ENCODE data around the gene OPA1. TPM values are rescaled to one million over a fixed set of nuclear protein-coding genes. Genes with fewer than 3 reads are reported as not detected.

OPA1 gene
- total RNA-seq, 1 experiment from 2014 or later, result 159 TPM

DNA sequence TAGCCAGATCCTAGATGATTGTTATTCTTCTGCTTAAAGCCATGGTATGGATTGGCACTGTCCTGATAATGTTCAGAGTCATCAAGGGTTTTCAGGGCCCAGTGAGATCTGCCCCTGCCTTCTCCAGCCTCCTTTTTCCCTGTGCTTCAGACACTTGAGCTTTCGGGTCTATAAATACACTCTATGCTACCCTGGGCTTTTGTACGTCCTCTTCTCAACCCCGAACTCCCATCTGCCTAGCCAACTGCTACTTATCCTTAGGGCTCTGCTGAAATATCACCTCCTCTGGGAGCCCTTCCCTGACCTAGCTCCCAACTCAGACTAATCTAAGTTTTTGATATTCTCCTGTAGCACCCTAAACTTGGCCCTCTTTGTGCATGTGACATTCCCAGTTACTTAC lies 115.3 kb downstream of the OPA1 start:
- DNase-seq (ENCODE audit: low spot score), result no peak

DNA sequence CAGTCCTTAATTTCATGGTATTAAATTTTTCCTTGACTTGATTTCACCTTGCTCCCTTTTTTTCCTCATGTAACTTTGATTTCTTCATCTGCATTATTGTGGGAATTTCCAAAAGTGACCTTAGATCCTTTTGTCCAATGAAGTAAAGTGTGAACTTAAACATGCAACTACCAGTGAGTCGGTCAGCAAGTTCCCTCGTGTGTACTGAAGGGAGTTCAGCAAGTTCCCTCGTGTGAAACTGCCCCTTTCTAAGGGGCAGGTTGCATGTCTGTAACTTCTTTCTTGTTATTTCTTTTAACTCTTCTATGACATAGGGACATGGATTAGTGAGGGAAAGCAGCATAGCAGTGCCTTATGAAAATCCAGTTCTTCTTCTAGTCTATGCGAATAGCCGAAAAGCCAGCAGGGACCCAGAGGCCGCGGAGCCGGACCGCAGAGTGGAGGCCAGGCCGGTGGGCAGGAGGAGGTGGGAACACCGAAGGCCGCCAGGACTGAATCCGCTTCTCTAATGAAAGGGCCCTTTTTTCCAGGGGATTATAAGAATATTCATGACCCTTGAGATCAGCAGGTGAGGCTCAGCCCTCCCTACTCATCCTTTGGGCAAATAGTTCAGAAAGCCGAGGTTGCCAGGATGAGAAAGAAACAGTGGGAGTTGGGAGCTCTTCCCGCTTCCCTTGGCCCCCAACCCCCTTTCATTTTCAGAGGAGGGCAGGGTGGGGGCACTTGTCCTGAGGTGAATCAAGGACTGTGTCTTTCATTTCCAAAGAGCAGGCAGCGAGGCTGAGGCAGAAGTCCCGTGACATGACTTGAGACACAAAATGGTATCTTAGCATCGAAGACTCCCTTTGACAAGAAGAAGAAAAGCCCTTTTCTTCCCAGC lies 117.5 kb downstream of the OPA1 start:
- no peak for DNase-seq (ENCODE audit: low spot score)

DNA sequence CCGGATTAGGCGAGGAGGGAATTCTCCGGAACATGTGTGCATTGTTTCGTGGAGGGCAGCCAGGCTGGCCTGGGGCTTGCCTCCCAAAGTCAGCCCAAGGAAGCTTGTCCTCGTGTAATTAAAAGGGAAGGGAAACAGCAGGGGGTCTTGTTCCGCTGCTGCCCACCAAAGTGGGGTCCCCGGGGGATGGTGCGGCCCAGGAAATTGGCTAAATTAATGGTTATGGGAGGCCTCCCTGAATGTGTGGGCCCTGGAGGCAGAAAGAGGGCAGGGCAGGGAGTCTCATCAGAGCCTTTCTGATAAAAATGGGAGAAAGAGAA lies 118.1 kb downstream of the OPA1 start:
- no peak for DNase-seq (ENCODE audit: low spot score)

DNA sequence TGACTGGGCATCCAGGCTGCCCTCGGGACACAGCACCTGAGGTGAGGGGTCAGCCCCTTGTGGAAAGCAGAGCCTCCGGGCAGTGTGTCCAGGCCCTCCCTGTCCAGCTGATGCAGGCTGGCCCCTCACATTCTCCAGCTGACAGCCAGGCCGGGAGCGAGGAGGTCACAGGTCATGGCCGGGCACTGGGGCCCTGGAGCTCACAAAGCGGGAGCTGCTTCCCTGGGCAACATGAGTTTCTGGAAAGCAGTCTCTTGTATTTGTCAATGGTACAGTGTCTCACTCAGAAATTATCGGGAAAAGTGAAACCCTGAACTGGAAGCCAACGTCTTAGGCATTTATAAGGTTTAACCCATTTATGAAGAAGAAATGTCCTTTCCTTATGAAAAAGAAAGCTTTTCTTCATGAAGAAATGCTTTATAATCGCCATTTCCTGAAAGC lies 118.5 kb downstream of the OPA1 start:
- no peak for DNase-seq (ENCODE audit: low spot score)

DNA sequence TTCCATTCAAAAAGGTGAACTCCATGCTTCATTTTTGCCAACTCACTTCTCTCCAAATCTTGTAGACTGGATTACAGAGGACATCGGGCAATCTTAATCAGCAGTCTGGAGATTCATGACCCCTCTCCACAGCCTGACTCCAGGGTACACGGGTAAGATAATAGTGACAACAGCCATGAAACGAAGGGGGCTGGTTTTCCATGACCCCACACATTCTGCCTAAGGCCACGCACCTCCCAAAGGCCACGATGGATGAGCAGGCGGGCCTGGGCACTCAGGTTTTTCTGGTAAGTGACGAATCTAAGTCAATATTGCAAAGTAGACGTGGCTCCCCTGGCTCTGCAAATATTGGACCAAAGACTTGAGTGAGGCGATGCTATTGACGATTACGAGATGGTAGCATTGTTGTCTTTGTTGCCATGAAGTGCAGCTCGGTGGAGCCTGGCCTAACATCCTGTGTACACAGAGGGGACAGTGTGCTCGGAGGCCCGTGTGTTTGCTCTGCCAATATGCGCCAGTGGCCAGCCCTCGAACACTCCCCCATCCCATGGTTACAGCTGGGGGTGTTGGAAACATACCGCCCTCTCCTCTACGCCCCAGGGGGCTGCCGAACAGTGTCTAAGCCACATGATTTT lies 119.1 kb downstream of the OPA1 start:
- DNase-seq (ENCODE audit: low spot score), result no peak

DNA sequence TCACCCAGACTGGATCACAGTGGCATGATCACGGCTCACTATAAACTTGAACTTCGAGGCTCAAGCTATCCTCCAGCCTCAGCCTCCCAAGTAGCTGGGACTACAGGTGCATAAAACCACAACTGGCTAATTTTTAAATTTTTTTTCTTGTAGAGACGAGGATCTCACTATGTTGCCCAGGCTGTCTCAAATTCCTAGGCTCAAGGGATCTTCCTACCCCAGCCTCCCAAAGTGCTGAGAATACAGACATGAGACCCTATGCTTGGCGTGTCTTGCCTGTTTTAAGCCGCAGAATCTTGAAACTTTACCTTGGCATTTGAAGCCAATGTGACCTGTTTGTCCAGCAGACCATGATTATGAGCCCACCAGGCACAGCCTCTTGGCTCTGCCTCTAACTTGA lies 119.9 kb downstream of the OPA1 start:
- DNase-seq (ENCODE audit: low spot score), result no peak

- DNase-seq (ENCODE audit: low spot score), result no peak
These were observed 121.6 kb downstream of the OPA1 start for GRCh38 chr3:193714523-193715137.

GRCh38 chr3:193716150-193716549 lies 123.1 kb downstream of the OPA1 start:
- DNase-seq (ENCODE audit: low spot score), result no peak

DNA sequence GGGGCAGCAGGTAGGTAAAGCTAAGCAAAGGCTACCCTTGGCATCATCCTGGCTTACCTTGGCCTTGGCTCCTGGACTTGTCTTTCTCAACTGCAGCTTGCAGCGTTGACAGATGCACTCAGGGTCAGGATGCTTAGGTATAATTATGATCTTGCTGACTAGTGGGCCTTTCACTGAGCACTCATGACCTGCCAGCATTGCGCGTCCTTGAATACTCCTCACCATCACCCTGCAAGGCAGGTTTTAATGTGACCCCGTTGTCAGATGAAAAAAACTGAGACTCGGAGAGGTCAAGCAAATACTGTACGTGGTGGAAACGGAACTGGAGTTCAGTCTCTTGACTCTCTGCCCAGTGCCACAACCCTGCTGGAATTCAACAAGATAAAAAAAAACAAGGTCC lies 126.7 kb downstream of the OPA1 start:
- DNase-seq (ENCODE audit: low spot score), result no peak

GRCh38 chr3:193720169-193720568 lies 127.2 kb downstream of the OPA1 start:
- no peak for DNase-seq (ENCODE audit: low spot score)

DNA sequence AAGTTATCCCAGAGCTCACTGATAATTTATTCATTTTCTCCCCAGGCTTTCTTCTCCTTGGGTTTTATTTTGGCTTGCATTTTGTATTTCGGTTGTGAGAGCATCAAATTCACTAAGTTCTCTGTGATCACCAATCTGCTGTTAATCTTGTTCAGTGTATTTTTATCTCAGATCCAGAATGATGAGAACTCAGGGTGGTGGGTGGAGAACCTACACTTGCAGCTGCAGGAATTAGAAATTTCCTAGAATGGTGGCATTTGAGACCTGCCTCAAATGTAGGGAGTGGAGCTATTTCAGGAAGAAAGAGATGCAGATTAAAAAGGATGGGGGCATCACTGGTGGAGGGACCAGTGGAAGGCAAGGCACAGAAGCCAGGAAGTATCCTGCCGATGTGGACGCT lies 129.6 kb downstream of the OPA1 start:
- DNase-seq (ENCODE audit: low spot score), result no peak

DNA sequence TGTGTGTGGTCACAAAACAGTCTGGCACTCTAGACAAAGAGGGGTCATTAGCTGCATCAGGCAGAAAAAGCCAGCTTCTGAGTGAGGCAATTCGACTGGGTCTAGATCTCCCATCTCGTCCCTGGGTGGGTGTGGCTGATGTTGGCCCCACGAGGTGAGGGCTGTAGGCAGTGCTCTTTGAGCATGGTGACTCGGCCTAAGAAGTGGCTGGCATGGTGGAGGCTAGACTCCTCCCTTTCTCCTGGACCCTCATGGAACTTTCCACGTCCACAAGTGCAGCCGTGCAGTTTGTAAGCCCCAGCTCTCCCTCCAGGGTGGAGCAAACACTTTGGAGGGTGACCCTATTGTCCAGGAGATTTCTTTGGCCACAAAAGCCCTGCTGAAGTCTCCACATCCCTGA lies 134.1 kb downstream of the OPA1 start:
- no peak for DNase-seq (ENCODE audit: low spot score)

- no peak for DNase-seq (ENCODE audit: low spot score)
These were observed 135.6 kb downstream of the OPA1 start for GRCh38 chr3:193728429-193729087.

DNA sequence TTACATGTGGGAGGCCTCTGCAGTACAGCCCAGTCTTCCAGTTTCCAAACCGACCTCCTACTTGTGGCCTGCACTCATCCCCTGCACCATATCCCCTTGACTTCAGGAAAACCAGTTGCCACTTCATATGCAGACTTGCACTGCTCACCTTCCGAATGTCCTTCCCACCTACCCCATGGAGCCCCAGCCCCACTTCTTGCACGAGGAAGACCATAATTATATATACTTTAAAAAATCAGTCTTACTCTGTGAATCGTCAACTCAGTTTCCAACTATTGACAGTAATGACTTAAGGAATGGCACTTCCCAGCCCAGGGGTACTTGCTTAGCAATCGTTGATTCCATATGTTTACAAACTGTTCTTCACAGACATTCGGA lies 136.1 kb downstream of the OPA1 start:
- no peak for DNase-seq (ENCODE audit: low spot score)

DNA sequence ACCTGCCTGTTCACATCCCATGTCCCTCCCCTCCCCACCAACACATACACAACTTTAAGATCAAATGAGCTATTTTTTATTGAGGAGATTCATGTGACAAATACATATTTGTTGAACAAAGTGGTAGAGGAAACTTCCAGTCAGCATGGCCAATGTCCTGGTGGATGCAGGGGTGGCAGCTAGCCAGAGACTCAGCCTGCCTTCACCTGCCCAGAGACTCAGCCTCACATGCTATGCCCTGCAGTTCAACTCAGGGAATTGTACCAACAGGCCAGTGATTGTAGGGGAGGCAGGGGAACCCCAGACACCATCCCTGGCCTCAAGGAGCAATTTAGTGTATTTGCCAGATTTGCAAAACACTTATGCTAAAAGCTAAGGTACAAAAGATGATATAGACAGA lies 136.6 kb downstream of the OPA1 start:
- no peak for DNase-seq (ENCODE audit: low spot score)

DNA sequence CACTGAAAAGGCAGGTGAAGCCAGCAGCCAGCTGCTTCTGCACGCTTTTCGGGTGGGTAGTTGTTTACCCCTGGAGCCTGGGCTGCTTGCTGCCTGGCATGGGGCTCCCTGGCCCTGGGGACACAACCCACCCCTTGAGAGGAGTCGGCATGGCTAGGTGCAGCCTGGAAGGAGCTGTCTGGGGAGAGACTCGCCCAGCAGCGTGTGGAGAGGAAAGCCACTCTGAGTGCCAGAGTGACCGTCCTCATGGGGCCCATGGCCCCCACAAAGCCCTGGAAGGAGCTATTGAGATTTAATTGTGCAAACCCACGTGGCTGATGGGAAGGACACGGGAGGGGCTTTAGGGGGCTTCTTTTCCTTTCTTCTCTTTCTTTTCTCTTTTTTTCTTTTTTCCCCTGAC lies 137.5 kb downstream of the OPA1 start:
- no peak for DNase-seq (ENCODE audit: low spot score)

- DNase-seq (ENCODE audit: low spot score), result no peak
These were observed 138.0 kb downstream of the OPA1 start for GRCh38 chr3:193730976-193731375.

GRCh38 chr3:193731656-193732055 lies 138.6 kb downstream of the OPA1 start:
- DNase-seq (ENCODE audit: low spot score), result no peak

DNA sequence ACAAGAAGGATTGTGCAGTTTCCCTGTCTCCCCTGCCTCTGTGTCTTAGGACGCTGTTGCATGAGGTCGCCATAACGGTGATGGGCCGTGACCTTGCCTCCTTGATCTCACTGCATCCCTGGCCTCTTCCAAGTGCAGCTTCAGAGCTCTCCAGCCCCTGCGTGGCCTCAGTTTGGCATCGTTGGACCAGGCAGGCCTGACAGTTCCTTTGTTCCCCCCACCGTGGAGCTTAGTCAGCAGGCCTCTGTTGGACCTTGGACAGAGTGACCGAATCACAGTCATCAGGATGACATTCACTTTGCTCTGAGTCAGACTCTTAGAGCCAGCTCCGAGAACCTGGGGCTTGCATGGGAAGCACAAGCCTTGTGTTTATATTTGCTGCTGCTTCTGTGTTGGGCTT lies 139.4 kb downstream of the OPA1 start:
- peak; percentile 70 for DNase-seq (ENCODE audit: low spot score)

DNA sequence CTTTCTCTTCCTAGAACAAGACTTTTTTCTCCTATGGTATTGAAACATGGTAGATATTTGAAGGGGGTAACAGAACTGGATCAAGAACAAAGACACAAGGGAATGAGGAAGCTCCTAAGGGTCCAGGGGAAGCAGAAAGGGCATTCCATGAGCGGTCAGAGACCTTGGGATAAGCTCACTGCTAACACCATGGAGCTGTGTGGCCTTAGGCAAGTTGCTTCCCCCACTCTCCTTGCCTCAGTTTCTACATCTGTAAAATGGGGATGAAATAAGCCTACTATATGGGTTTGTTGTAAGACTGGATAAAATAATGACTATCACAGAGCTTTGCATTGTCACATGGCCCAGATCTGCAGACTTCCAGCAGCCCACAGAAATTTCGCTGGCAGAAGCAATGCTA lies 139.8 kb downstream of the OPA1 start:
- no peak for DNase-seq (ENCODE audit: low spot score)

DNA sequence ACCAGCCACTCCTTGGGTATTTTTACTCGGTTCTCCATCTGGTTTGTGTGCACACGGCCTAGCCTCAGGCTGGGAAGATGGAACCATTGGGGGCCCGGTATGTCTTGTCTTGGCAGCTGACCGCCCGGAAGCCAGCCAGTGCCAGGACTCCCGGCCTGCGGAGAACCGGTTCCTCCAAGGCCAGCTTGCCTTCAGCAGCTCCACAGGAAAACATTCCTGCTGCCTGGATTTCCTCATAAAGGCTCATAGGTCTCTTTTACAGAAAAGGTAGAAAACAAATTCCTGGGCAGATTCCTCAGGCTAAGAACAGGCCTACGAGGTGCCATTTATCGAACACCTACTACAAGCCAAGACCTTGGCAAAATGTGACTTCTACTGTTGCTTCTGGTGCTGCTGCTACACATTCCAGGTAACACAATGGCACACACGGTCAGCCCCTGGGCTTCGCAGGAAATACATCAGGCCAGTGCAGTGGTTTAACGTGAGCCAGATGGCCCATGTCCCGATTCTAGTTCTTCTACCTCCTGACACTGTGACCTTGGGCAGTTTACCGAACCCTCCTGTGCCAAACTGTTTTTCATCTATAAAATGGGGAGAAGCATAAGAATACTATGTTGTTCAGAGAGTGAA lies 141.8 kb downstream of the OPA1 start:
- no peak for DNase-seq (ENCODE audit: low spot score)

DNA sequence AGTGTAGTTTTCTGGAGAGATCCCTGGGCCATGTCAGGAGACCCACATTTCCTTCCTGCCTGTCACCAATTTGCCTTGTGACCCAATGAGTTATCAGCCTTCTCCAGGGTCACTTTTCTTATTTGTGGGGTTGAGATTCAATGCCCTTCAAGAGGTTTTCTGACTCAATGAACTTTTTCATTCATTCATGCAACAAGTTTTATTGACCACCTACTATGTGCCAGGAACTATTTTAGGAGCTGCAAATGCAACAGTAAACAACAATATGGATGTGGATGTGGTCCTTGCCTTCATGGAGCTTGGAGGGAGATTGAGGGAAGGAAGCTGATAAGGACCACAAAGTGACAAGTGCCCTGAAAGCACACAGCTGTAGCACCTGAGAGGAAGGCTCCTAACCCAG lies 142.8 kb downstream of the OPA1 start:
- DNase-seq (ENCODE audit: low spot score), result no peak
